HFFc6 (cell line): ENCODE measurements around the gene ANKH. TPM values are rescaled to one million over a fixed set of nuclear protein-coding genes. Genes with fewer than 3 reads are reported as not detected.

ENCODE experiments used
- DNase-seq: peaks from one replicate; pipeline ENCODE4 v3.0.0-alpha.2; 2018
- H3K27ac Mint-ChIP-seq: 2 replicates; pipeline ENCODE4 v1.8.0; 2020; ENCODE audit warnings: mild to moderate bottlenecking, mixed read lengths
- H3K27me3 Mint-ChIP-seq: 2 replicates; pipeline ENCODE4 v1.8.0; 2021; ENCODE audit warnings: mild to moderate bottlenecking, moderate library complexity, mixed read lengths; ENCODE audit not compliant: insufficient read depth
- H3K36me3 Mint-ChIP-seq: 2 replicates; pipeline ENCODE4 v1.8.0; 2021; ENCODE audit warnings: low read depth, mixed read lengths
- H3K4me1 Mint-ChIP-seq: 2 replicates; pipeline ENCODE4 v1.8.0; 2020; ENCODE audit warnings: low read depth, mixed read lengths
- H3K4me3 Mint-ChIP-seq: 2 replicates; pipeline ENCODE4 v1.8.0; 2020; ENCODE audit warnings: mild to moderate bottlenecking, moderate library complexity, mixed read lengths
- H3K9me3 Mint-ChIP-seq: 2 replicates; pipeline ENCODE4 v1.8.0; 2020; ENCODE audit warnings: mild to moderate bottlenecking, mixed read lengths
- total RNA-seq, 6 experiments: library from RNA; stranded (reverse); fragmentation: NEBNext Ultra II Directional; extraction: Animal tissue kit (Norgen Biotek cat#: 25700); gene quantifications; 2 replicates in 1 of 6; 3 replicates in 5 of 6; pipeline ENCODE4 v1.2.3, GENCODE V29; 2021
- TF ChIP-seq, protein P1 (sequence below): fragments of 200-600 bp; sonication (generic); IDR thresholded peaks from 2 replicates; pipeline ENCODE4 v1.5.0; 2021; ENCODE audit warnings: antibody characterized with exemption, mild to moderate bottlenecking

Gene ANKH
- total RNA-seq, 6 experiments from 2014 or later = 32.5 to 35.7 (median 33.0) TPM

DNA sequence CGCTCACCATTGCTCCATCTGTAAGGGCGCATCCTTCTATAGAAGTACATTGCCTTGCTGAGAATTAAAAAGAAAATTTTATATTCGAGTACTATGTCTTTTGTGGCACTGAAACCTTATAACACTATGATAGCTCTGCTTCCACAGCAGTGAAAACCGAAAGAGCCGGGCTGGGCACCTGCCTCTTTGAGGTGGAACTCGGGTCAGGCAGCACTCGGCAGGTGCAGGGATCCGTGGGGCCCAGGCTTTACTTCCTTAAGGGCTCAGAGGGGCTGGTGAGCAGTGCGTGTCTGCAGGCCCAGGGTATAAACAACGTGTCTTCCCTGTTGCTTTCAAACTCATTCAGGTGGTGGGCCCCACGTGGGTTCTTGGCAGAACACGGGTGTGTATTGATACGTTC is 137.2 kb downstream of the ANKH start:
- Mint-ChIP-seq H3K9me3 (no peaks in the 10 kb centered on the region), H3K27me3 (peaks cover 1% of the 10 kb centered on the region; the same call in 1 of the 2 replicates), H3K4me1 (peaks cover 12% of the 10 kb centered on the region), H3K27ac (no peak overlapping the region), H3K4me3 (no peak overlapping the region), H3K36me3 (peaks cover 11% of the 10 kb centered on the region)
- TF ChIP-seq, protein P1, sequence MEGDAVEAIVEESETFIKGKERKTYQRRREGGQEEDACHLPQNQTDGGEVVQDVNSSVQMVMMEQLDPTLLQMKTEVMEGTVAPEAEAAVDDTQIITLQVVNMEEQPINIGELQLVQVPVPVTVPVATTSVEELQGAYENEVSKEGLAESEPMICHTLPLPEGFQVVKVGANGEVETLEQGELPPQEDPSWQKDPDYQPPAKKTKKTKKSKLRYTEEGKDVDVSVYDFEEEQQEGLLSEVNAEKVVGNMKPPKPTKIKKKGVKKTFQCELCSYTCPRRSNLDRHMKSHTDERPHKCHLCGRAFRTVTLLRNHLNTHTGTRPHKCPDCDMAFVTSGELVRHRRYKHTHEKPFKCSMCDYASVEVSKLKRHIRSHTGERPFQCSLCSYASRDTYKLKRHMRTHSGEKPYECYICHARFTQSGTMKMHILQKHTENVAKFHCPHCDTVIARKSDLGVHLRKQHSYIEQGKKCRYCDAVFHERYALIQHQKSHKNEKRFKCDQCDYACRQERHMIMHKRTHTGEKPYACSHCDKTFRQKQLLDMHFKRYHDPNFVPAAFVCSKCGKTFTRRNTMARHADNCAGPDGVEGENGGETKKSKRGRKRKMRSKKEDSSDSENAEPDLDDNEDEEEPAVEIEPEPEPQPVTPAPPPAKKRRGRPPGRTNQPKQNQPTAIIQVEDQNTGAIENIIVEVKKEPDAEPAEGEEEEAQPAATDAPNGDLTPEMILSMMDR = no peak
- DNase-seq = no peak

DNA sequence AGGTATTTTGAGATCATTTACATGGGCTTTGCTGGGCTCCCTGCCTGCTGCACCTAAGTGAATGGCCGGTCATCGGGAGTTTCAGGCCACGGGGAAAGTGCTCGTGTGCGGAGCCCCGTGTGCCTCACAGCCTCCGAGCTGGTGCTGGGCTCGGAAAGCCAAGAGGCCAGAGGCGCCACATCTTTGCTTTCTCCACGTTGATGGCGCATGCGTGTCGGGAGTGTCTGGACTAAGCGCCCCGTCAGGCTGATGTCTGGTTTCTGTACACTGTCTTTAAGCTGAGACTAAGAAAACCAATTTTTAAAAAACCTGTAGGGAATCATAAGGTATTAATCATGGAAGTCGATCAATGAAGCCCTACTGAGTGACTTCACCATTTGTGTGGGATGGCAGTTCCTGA is 137.9 kb downstream of the ANKH start:
- no peaks in the 10 kb centered on the region for H3K9me3 Mint-ChIP-seq
- H3K27ac Mint-ChIP-seq = no peak overlapping the region
- peaks cover 1% of the 10 kb centered on the region; the same call in 1 of the 2 replicates for H3K27me3 Mint-ChIP-seq
- no peak for DNase-seq
- peaks cover 11% of the 10 kb centered on the region for H3K36me3 Mint-ChIP-seq
- TF ChIP-seq, protein P1 = no peak
- H3K4me1 Mint-ChIP-seq = peaks cover 4% of the 10 kb centered on the region
- no peak overlapping the region for H3K4me3 Mint-ChIP-seq

DNA sequence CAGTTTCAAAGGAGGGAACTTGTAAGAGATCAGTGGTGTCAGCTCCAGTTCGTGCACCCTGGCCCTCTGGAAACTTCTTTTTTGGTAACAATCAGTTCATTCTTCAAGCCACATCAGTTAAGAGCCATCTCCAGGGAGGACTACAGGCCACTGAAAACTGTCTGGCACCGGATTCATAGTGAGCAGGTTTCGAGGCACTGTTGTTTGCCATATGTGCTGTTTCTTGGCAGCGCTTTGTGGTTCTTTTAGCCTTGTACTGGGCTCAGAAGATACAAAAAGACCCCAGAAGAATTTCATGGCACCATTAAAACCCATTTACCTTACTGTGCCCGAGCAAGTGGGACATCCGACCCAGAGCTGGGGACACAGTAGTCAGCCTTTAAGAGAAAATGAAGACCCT is 138.6 kb downstream of the ANKH start:
- DNase-seq = no peak
- Mint-ChIP-seq H3K36me3 (peaks cover 8% of the 10 kb centered on the region), H3K4me1 (no peaks in the 10 kb centered on the region; the same call in 1 of the 2 replicates), H3K27me3 (peaks cover 1% of the 10 kb centered on the region; the same call in 1 of the 2 replicates), H3K9me3 (no peaks in the 10 kb centered on the region), H3K27ac (no peak overlapping the region), H3K4me3 (no peak overlapping the region)
- TF ChIP-seq, protein P1 = no peak

DNA sequence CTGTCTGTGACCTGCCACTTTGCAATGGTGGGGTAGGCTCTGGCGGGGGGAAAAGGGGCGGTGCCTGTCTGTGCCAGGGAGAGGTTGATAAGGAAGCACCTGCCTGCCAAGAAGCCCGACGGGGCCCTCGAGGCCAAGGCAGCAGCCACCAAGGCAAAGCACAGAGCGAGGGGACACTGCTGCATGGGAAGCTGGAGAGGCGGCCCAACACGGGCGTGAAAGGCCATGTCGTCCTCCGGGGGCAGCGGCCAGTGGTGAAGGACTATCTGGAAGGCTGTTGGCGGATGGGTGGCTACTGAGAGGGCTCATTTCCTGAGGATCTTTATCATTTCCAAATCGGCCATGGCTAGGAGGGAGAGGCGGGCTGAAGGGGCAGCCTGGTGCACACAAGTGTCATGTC is 140.7 kb downstream of the ANKH start:
- TF ChIP-seq, protein P1 = no peak
- Mint-ChIP-seq H3K4me1 (peaks cover 21% of the 10 kb centered on the region), H3K9me3 (no peaks in the 10 kb centered on the region), H3K27me3 (peaks cover 7% of the 10 kb centered on the region; the same call in 1 of the 2 replicates), H3K27ac (no peak overlapping the region), H3K4me3 (no peak overlapping the region), H3K36me3 (no peaks in the 10 kb centered on the region; the same call in 1 of the 2 replicates)
- DNase-seq = no peak

DNA sequence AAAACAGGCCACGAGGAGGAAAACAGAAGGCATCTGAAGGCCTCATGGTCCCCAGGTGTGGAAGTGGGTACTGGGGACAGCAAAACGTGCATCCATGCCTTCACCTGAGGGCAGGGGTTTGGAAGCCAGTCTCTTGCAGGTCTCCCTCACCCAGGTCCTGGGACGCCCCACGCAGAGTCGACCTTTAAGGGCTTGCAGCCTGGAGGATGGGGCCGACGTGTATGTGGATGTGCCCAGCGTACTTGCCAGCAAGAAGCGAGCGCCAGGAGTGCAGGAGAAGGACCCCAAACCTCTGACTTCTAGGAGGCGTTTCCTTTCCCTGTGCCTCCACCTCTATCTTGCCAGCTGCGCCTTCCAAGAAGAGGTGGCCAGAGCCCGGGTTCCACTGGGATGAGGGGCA is 141.1 kb downstream of the ANKH start:
- Mint-ChIP-seq H3K27ac (no peak overlapping the region), H3K9me3 (no peaks in the 10 kb centered on the region), H3K4me3 (no peak overlapping the region), H3K27me3 (peaks cover 7% of the 10 kb centered on the region; the same call in 1 of the 2 replicates), H3K36me3 (no peaks in the 10 kb centered on the region; the same call in 1 of the 2 replicates), H3K4me1 (peaks cover 23% of the 10 kb centered on the region)
- no peak for DNase-seq
- TF ChIP-seq, protein P1 = no peak
